Measurements from ENCODE around the gene DNAI4.
"Not testable (repeated sequence)": the region's sequence is repeated elsewhere in the genome, so short reads cannot be mapped to it uniquely, and the experiment has no call there.

The DNAI4 gene

DNA sequence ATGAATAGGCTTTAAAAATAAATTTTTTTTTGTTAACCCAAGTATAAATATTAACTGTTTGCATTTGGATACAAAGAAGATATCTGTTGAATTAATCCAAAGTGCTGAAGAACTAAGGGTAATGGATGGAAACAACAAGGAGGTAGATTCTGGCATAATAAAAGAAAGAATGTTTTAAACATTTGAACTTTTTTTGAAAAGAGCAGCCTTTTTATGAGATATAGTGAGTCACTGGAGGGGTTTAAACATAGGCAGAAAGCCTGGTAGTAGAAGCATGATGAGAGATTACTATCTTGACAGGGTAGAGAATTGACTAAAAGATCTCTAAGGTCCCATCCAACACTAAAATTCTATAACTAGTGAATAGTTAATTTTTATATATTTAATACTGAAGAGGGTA, 2.9 kb upstream of the DNAI4 start:
- no peak for DNase-seq

DNA sequence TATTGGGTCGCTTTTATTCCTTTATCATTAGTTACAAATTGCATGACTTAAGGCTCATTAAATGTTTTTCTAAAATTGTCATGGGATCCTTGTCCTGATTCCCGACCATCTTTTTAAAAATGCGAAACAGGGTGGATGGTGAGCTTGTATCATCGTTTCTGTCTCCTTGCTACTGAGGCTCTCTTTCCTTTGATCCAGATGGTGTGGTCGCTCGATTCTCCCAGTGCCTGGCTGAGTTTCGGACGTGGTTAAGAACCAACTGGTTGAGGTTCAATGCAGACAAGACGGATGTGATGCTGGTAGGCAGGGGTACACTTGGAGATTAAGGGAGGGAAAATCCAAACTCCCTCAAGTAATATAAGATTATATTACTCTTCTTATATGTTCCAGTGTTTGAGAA, 1.3 kb upstream of the DNAI4 start:
- DNase-seq: no peak

DNA sequence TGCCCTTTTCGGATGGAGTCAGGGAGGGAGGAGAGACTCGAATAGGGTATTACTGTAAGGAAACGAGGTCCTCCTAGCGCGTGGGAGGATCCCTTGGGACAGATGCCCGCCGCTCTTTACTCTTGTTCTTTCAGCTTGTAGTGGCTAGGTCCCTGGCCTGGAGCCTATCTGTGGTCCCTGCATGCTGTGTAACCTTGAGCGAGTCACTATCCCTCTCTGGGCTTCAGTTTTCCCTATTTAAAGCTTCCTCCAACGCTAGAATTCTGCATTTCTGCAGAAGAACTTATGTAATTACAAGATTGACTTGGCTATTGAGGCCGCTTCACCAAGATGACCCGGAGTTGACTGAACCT, 878 bp upstream of the DNAI4 start:
- DNase-seq: no peak

DNA sequence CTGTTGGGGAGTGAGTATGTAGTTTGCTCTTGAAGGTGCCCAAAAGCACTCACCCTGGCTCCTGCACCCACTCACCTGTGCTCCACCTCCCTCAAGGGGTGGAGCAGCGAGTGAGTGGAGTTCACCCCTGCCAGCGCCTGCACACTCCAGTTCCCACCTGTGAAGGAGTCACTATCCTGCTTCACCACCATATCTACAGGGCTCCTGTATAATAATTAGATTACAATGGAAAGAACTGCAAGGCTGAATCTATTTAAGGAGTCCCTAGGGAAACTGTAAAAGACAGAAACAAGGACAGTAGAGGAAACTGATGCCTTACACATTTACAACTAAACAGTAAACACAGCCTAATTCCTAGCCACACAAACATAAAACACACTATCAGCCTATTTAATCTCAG, 4.1 kb downstream of the DNAI4 start:
- DNase-seq: no peak

DNA sequence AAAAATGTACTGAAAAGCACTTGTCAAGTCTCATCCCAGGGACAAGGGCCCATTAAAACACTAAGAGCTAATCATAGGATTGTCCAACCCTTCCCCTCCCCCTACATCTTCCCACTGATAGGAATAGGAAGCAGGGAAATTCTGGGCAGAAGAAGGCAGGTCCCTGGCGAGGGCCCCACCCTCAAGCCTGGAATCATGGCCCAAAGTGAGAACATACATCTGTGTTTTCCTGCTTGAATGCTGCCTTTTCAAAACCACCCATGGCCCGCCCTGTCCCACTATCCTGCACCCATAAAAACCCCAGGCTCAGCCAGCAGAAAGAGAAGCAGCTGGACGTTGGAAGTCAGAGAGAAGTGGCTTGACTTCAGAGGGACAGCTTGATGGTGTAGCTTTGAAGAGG, 4.8 kb downstream of the DNAI4 start:
- no peak for DNase-seq

DNA sequence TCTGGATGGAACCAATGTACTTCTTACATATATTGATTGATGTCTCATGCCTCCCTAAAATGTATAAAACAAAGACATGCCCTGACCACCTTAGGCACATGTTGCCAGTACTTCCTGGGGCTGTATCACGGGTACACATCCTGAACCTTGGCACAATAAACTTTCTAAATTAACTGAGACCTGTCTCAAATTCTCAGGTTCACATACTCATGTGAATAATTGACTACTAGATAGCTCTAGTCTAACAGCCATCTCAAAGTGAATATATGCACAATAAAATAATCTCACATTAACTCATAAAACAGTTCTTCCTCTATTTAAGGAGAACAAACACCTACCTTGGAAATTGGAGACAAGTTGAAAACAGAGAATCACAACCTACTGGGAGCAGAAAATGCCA, 5.6 kb downstream of the DNAI4 start:
- DNase-seq: no peak

DNA sequence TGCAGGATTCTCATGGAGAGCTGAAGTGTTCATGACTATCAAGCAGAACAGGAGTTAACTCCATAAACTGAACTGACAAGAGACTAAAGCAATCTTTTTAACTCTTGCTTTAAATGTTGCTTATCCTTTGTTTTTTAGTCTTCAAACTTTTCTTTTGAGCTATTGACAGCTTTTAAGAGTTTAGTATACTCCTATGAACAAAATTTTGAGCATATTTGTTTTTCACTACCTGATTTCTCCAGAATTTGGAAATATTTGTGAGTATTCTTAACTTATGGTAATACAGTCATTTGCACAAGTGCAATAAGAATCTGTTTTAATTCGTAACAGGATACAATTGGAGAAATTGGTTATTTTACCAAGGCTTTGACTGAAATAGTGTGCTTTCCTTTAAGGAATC, 7.2 kb downstream of the DNAI4 start:
- no peak for DNase-seq

DNA sequence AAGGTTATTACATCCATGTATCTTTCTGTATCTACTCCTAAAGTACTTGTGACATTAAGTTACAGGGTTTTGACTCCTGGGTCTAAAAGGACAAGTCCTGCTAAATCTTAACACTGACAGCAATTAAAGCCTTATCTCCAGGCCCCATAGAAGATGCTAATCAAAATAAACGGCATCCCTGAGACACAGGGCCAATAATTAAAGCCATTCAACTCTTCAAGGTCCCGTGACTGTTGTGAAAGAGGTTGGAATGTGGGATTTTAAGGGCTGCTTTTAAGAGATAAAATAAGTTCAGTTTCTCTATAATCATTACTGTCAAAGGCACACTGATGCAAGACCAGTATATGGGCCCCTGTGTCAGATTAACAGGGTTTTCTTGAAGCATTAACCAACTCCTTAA, 8.3 kb downstream of the DNAI4 start:
- DNase-seq: no peak

DNA sequence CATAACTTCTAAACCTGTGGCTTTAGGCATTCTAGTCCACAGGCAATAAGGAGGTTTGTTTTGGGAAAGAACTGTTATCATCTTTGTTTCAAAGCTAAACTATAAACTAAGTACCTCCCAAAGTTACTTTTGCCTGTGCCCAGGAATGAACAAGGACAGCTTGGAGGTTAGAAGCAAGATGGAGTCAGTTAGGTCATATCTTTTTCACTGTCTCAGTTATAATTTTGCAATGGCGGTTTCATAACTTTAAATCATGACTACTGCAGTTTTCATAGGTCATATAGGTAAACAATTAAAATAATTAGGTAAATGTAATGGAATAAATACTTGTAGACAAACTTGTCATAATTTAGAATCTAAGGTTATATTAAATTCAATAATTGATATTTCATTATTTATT, 9.5 kb downstream of the DNAI4 start:
- DNase-seq: not testable (repeated sequence)

DNA sequence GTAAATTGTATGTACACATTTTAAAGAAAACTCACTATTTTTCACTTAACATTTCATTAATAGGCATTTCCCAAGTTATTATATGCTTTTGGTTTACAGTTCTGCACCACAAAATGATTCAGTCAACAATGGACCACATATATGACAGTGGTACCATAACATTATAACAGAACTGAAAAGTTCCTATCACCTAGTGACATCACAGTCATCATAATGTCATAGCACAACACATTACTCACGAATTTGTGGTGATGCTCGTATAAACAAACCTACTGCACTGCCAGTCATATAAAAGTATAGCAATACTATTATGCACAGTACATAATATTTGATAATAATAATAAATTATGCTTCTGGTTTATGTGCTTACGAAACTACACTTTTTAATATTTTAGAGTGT, 30.9 kb downstream of the DNAI4 start:
- DNase-seq: no peak

DNA sequence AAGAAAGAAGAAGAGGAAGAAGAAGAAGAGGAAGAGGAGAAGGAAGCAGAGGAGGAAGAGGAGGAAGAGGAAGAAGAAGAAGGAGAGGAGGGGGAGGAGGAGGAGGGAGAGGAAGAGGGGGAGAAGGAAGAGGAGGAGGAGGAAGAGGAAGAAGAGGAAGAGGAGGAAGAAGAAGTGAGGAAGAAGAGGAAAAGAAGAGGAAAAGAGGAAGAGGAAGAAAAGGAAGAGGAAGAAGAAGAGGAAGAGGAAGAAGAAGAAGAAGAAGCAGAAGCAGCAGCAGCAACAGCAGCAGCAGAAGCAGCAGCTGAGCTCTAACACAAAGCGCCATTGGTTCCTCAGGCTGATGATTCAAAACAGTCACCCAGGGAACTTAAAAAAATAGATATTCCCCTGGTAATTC, 34.0 kb downstream of the DNAI4 start:
- DNase-seq: no peak

DNA sequence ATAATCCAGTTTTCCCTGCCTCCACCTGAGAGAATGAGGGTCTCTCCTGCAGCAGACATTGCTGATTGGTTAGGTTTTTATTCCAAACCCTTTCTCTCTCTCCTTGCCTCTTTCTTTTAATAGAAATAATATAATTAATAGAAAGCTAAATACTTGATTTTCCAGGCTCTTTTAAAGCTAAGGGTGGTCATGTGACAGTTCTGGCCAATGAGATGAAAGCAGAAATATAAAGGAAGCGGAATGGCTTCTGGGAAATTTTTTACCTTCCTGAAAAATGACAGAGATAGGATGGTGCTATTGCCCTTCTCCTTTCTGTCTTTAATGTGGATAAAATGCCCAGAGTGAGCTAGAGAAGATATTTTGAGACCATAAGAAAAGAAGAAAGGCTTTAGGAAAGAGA, 35.6 kb downstream of the DNAI4 start:
- DNase-seq: no peak

DNA sequence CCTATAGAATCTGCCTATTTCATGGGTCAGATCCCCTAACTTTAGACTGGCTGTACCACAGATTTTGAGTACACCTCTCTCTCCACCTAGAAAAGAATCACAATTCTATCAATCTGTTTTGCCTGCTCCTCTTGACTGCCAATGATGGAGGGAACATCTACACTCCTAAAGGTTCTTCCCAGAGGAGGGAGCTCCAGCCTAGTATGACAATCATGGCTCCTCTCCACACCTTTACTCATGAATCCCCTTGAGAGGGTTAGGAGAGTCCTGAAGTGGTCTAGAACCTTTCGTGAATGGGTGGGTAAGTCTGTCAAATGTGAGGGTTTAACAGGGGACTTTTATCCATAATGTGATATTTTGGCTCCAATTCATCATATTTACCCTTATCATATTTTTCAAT, 48.0 kb downstream of the DNAI4 start:
- DNase-seq: no peak

DNA sequence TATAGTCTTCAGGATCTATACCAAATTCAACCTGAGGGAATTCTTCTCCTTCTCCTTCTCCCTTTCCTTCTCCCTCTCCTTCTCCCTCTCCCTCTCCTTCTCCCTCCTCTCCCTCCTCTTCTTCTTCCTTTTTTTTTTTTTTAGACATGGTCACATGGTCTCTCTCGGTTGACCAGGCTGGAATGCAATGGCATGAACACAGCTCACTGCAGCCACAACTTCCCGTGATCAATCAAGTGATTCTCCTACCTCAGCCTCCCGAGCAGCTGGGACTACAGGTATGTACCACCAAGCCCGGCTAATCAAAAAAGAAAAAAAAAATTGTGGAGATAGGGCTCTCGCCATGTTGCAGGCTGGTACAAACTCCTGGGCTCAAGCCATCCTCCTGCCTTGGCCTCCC, 51.5 kb downstream of the DNAI4 start:
- DNase-seq: no peak

DNA sequence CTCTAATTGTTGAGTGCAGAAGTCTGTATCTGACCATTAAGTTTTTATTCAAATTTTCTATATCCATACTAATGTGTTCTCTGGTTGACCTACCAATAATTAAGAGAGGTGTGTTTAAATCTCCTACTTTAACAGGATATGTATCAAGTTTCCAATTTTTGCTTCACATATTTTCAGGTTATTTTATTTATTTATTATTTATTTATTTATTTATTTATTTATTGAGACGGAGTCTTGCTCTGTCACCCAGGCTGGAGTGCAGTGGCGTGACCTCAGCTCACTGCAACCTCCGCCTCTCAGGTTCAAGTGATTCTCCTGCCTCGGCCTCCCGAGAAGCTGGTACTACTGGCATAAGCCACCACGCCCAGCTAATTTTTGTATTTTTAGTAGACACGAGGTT, 52.6 kb downstream of the DNAI4 start:
- not testable (repeated sequence) for DNase-seq

DNA sequence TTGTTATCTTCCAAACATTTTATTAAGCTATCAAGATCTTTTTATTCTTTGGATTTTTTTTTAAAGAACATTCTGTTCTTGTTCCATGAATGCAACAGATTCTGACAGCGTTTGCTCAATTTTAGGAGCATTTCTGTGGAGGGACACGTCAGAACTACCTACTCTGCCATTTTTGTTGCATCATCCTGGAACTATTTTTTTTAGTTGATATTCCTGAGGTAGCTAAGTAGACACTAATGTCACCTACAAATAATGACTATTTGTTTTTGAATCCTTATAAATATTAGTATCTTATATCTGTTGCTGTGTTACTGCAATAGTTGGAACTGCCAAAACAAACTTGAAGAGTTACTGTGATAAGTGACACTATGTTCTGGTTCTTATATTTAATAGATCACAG, 57.2 kb downstream of the DNAI4 start:
- no peak for DNase-seq

DNA sequence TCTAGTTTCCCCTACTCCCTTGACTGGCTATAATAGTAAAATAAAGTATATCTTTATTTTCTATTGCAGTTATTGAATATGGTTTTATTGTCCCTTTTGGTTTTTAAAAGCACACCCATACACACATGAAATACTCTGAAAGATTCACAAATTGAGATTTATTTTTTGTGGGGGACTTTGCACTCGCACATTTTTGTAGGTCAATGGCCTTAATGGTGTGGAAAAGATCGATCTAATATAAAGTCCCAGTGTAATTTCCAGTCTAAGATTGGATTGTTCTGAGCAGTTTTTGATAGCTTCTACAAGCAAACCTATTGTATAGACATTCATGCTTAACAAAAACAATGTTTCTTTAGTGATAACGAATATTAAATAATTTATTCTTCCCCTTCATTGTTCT, 64.1 kb downstream of the DNAI4 start:
- no peak for DNase-seq

DNA sequence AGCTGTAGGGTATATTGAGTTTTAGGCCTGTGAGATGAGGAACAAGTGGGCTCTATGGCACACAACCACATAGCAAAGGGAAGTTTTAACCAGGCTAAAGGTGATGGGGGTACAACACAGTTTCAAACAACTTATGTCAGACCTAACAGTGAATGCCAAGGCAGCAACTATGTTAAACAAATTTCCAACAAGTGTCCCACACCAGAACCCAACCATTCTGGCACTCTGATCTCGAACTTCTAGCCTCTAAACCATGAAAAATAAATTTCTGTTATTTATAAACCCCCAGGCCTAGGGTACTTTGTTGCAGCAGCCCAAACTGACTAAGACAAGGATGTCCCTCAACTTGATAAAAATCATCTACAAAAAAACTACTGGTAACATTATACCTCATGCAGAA, 71.3 kb downstream of the DNAI4 start:
- no peak for DNase-seq

DNA sequence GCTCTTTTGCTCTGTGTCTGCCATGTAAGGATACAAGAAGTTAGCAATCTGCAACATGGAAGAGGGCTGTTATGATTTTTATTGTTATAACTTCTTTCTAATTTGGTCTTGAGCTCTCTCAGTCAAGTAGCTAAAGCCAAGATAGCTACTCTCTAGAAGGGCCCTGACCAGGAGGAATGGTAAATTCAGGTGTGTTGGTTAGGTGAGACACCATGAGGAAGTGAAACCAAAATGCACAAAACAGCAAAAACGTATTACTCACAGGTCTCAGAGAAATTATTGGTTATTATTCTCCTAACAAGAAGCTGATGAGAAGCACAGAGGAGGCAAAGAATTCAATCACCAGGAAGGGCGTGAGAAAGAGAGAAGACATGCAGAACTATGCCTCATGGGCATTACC, 71.8 kb downstream of the DNAI4 start:
- DNase-seq: no peak

DNA sequence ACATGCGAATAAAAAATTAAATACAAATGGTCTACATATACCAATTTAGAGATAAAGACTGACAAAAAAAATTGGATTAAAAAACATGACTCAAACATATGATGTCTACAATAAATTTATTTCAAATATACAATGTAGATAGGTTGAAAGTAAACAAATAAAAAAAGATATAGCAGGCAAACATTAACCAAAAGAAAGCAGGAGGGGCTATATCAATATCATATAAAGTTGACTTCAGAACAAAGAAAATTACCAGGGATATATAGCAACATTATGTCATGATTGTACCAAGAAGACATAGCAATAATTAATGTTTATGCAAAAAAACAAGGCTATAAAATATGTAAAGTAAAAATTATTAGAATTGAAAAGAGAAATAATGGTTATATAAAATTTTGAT, 73.7 kb downstream of the DNAI4 start:
- DNase-seq: no peak

DNA sequence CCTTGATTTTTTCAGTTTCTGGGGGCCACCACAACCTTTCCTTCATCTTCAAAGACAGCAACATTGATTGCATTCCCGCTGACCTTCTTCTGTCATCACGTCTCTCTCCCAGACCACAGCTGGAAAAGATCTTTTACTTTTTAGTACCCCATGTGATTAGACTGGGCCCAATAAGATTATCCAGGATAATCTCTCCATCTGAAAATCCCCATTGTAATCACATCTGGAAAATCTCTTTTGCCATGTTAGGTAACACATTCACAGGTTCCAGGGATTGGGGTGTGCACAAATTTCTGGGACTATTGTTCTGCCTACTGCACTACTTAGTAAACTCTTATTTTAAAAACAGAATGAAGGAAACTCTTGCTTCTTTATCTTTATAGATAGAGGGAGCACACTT, 76.5 kb downstream of the DNAI4 start:
- DNase-seq: no peak

DNA sequence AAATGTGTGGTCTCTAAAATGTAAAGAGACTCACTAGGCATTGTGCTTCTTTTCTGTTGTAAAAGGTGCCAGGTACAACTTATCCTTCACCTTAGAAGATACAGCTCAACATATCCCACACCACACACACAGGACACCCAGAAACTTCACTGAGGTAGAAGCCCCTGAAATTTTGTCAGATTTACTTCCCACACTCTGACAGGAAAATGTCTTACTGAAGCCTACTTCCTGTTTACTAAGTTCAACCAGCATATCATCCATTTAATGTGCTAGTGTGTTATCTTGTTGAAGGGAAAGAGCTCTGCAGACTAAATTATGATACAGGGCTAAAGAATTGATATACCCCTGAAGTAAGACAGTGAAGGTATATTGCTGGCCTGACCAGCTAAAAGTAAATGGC, 83.7 kb downstream of the DNAI4 start:
- no peak for DNase-seq

DNA sequence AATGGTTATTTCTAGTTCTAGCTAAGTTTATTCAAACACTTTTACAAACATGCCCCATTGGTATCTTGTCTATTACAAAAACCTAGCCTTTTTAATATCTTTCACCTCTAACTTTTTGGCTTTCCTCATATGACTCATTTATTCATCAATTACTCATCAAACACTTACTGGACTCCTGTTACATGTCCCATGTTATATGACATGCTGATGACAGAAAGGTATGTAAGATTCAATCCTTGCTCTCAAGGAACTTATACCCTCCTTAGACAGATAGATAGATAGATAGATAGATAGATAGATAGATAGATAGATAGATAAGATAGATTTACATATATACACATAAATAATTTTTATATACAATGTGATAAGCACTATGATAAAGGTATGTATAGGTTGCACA, 89.7 kb downstream of the DNAI4 start:
- no peak for DNase-seq

DNA sequence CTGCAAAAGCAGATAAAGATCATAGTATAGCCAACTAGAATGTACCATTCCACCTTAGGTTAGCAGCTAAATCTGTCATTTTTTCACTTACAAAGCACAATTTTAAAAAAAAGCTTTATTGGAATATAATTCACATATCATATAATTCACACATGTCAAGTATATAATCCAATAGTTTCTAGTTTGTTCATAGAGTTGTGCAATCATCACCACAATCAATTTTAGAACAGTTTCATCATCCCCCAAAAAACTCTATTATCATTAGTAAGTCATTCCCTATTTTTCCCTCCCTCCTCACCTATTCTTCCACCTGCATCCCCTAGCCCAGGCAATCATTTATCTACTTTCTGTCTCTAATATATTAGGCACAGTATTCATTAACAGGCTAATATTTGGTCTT, 91.5 kb downstream of the DNAI4 start:
- DNase-seq: no peak

DNA sequence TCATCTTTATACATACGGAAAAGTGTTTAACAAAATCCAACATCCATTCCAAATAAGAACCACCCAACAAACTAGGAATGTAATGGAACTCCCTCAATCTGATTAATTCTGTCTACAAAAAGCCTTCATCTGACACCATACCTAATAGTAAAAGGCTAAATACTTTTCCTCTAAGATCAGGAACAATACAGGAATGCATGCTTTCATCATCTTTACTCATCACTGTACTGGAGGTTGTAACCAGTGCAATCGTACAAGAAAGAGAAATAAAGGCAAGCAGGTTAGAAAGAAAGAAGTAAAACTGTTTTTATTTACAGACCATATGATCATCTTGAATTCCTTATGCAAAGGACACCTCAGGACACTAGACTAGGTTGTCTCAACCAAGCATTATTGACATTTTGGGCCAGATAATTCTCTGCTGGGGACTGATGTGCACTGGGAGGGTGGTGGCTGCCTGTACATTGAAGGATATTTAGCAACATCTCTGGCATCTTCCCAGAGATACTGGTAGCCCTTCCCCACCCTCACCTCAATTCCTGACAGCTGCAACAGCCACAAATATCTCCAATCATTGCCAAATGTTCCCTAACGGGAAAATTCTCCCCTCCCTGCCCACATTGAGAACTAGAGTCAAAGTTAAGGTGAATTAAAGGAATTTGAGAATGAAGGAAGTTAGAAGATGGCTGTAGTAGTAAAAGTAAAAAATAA, 93.0 kb downstream of the DNAI4 start:
- no peak for DNase-seq

DNA sequence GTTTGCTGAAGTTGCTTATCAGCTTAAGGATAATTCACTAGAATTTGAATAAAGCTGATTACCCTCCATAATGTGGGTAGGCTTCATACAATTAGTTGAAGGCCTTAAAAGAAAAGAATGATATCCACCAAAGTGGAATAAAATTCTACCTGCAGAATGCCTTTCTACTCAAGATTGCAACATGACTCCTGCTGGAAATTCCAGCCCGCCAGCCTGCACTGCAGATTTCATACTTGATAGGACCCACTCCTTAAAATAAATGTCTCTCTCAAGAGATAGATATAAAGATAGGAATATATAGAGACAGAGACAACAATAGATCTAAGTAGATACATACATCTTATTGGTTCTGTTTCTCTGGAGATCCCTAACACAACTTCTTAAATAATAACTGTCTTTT, 99.9 kb downstream of the DNAI4 start:
- DNase-seq: no peak
